ENCODE results near the gene BTRC.
"Not testable (repeated sequence)": the region's sequence is repeated elsewhere in the genome, so short reads cannot be mapped to it uniquely, and the experiment has no call there.

Gene BTRC

DNA sequence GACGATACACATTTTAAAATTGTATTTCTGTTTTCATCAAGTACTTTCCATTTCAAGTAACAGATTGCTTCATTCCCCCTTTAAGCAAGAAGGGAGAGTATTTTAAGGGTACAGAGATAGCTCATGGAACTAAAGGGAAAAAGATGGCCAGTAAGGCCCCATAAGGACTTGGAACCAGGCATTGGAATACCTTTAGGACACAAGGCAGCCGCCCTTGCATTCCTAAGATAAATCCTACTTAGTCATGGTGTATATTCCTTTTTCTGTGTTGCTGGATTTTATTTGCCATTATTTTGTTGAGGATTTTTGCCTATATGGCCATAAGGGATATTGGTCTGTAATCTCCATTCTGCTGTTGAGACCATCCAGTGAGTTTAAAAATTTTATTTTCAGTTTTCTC lies 49.2 kb downstream of the BTRC start:
- TF ChIP-seq, protein P1, sequence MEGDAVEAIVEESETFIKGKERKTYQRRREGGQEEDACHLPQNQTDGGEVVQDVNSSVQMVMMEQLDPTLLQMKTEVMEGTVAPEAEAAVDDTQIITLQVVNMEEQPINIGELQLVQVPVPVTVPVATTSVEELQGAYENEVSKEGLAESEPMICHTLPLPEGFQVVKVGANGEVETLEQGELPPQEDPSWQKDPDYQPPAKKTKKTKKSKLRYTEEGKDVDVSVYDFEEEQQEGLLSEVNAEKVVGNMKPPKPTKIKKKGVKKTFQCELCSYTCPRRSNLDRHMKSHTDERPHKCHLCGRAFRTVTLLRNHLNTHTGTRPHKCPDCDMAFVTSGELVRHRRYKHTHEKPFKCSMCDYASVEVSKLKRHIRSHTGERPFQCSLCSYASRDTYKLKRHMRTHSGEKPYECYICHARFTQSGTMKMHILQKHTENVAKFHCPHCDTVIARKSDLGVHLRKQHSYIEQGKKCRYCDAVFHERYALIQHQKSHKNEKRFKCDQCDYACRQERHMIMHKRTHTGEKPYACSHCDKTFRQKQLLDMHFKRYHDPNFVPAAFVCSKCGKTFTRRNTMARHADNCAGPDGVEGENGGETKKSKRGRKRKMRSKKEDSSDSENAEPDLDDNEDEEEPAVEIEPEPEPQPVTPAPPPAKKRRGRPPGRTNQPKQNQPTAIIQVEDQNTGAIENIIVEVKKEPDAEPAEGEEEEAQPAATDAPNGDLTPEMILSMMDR (IDR thresholded peaks at IDR 0.05): no peak
- no peak for DNase-seq
- peaks cover 2% of the 10 kb centered on the region for H3K27me3 Mint-ChIP-seq (ENCODE audit: low read depth, poor library complexity)
- peaks cover under 1% of the 10 kb centered on the region for H3K36me3 Mint-ChIP-seq (ENCODE audit: low read depth)
- H3K9me3 Mint-ChIP-seq: no peaks in the 10 kb centered on the region
- H3K4me1 Mint-ChIP-seq: no peaks in the 10 kb centered on the region
- no peak overlapping the region for H3K27ac Mint-ChIP-seq
- H3K4me3 Mint-ChIP-seq: no peak overlapping the region

GRCh38 chr10:101405001-101405400 lies 51.0 kb downstream of the BTRC start:
- TF ChIP-seq, protein P1 (IDR thresholded peaks at IDR 0.05): no peak
- H3K36me3 Mint-ChIP-seq (ENCODE audit: low read depth): peaks cover 19% of the 10 kb centered on the region
- no peak overlapping the region for H3K27ac Mint-ChIP-seq
- H3K9me3 Mint-ChIP-seq: peaks cover 3% of the 10 kb centered on the region
- H3K4me3 Mint-ChIP-seq: no peak overlapping the region
- H3K4me1 Mint-ChIP-seq: no peaks in the 10 kb centered on the region
- H3K27me3 Mint-ChIP-seq (ENCODE audit: low read depth, poor library complexity): peaks cover 2% of the 10 kb centered on the region
- DNase-seq: no peak

- TF ChIP-seq, protein P1 (IDR thresholded peaks at IDR 0.05): no peak
- Mint-ChIP-seq H3K27me3 (ENCODE audit: low read depth, poor library complexity) (peaks cover 2% of the 10 kb centered on the region), H3K4me3 (no peak overlapping the region), H3K27ac (no peak overlapping the region), H3K4me1 (no peaks in the 10 kb centered on the region), H3K36me3 (ENCODE audit: low read depth) (peaks cover 38% of the 10 kb centered on the region), H3K9me3 (peaks cover 18% of the 10 kb centered on the region)
- DNase-seq: no peak
Observed at GRCh38 chr10:101411598-101411997, 57.6 kb downstream of the BTRC start.

DNA sequence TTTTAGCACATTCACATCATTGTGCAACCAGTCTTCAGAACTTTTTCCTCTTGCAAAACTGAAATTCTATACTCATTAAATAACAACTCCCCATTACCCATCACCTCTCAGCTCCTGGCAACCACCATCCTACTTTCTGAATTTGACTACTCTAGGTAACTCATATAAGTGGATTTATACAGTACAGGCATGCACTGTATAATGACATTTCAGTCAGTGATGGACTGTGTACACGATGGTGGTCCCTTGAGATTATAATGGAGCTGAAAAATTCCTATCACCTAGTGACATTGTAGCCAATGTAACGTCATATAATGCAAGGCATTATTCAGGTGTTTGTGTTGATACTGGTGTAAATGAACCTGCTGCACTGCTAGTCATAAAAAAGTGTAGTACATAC lies 60.1 kb downstream of the BTRC start:
- peaks cover 2% of the 10 kb centered on the region for H3K27me3 Mint-ChIP-seq (ENCODE audit: low read depth, poor library complexity)
- H3K4me3 Mint-ChIP-seq: no peak overlapping the region
- H3K4me1 Mint-ChIP-seq: no peaks in the 10 kb centered on the region
- H3K27ac Mint-ChIP-seq: no peak overlapping the region
- peaks cover 18% of the 10 kb centered on the region for H3K9me3 Mint-ChIP-seq
- peaks cover 29% of the 10 kb centered on the region for H3K36me3 Mint-ChIP-seq (ENCODE audit: low read depth)
- TF ChIP-seq, protein P1 (IDR thresholded peaks at IDR 0.05): no peak
- no peak for DNase-seq

DNA sequence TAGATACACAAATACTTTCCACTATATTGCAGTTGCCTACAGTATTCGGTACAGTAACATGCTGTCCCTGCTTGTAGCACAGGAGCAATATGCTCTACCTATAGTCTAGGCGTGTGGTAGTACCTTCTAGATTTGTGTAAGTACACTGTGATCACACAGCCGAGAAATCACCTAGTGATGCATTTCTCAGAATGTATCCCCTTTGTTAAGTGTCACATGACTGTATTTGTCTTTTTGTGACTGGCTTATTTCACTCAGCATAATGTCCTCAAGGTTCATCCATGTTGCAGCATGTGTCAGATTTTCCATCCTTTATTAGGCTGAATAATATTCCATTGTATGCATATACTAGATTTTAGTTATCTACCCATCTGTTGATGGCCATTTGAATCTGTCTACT lies 61.9 kb downstream of the BTRC start:
- Mint-ChIP-seq H3K9me3 (peaks cover 13% of the 10 kb centered on the region), H3K4me3 (no peak overlapping the region)

GRCh38 chr10:101421967-101422366 lies 68.0 kb downstream of the BTRC start:
- H3K27me3 Mint-ChIP-seq (ENCODE audit: low read depth, poor library complexity); DNase-seq; H3K4me3 Mint-ChIP-seq; H3K27ac Mint-ChIP-seq; H3K36me3 Mint-ChIP-seq (ENCODE audit: low read depth); H3K4me1 Mint-ChIP-seq: not testable (repeated sequence)
- peaks cover 12% of the 10 kb centered on the region for H3K9me3 Mint-ChIP-seq

More for the DNA sequence above, 61.9 kb downstream of the BTRC start:
- peaks cover 16% of the 10 kb centered on the region for H3K36me3 Mint-ChIP-seq (ENCODE audit: low read depth)
- no peak for DNase-seq
- H3K27me3 Mint-ChIP-seq (ENCODE audit: low read depth, poor library complexity): no peaks in the 10 kb centered on the region
- TF ChIP-seq, protein P1 (IDR thresholded peaks at IDR 0.05): no peak
- no peak overlapping the region for H3K27ac Mint-ChIP-seq
- H3K4me1 Mint-ChIP-seq: no peaks in the 10 kb centered on the region
